BLaER1 (cell line): ENCODE measurements around the gene DCAF4.

Source experiments
- H3K27ac ChIP-seq: shearing (Covaris generic); formaldehyde crosslinking; 2 replicates; pipeline ENCODE4 v1.8.1; 2022
- H3K27me3 ChIP-seq: shearing (Covaris generic); formaldehyde crosslinking; 2 replicates; pipeline ENCODE4 v1.8.1; 2022
- H3K36me3 ChIP-seq: shearing (Covaris generic); formaldehyde crosslinking; 2 replicates; pipeline ENCODE4 v1.8.1; 2022
- H3K4me1 ChIP-seq: shearing (Covaris generic); formaldehyde crosslinking; 2 replicates; pipeline ENCODE4 v1.8.1; 2022
- H3K4me2 ChIP-seq: shearing (Covaris generic); formaldehyde crosslinking; 2 replicates; pipeline ENCODE4 v1.8.1; 2022
- H3K4me3 ChIP-seq: shearing (Covaris generic); formaldehyde crosslinking; 2 replicates; pipeline ENCODE4 v1.8.1; 2022
- H3K9ac ChIP-seq: shearing (Covaris generic); formaldehyde crosslinking; 2 replicates; pipeline ENCODE4 v1.8.1; 2022
- H3K9me3 ChIP-seq: shearing (Covaris generic); formaldehyde crosslinking; 2 replicates; pipeline ENCODE4 v1.8.1; 2022
- H4K20me1 ChIP-seq: shearing (Covaris generic); formaldehyde crosslinking; 2 replicates; pipeline ENCODE4 v1.8.1; 2022
- Cebpa-rat ChIP-seq: shearing (Covaris generic); IDR thresholded peaks from 2 replicates; pipeline ENCODE4 v1.8.1; 2022

The DCAF4 gene

GRCh38 chr14:72926292-72927028 is at the start of gene DCAF4:
Gene DCAF4, plus strand, starts transcription at chr14:72926464. Its CDS starts 11,515 bp downstream, at chr14:72937979.
- Histone ChIP-seq H3K27me3 (no peaks in the 10 kb centered on the region), H3K9me3 (peaks cover 7% of the 10 kb centered on the region; the same call in 1 of the 2 replicates), H3K36me3 (peaks cover 20% of the 10 kb centered on the region), H3K9ac (peak within 1 kb of the TSS; percentile 84), H3K4me3 (peak within 1 kb of the TSS; percentile 81), H3K4me1 (peaks cover 18% of the 10 kb centered on the region), H3K4me2 (peak within 1 kb of the TSS; percentile 88), H4K20me1 (peaks cover 29% of the 10 kb centered on the region), H3K27ac (peak within 1 kb of the TSS; percentile 76)
- no peak for TF ChIP-seq Cebpa-rat

- no peaks in the 10 kb centered on the region for H4K20me1 ChIP-seq
- no peak overlapping the region for H3K27ac ChIP-seq
- no peaks in the 10 kb centered on the region for H3K4me1 ChIP-seq
- H3K4me2 ChIP-seq, result no peak overlapping the region
- peaks cover 7% of the 10 kb centered on the region for H3K9me3 ChIP-seq
- no peaks in the 10 kb centered on the region for H3K27me3 ChIP-seq
- TF ChIP-seq Cebpa-rat, result no peak
- H3K9ac ChIP-seq, result no peak overlapping the region
- no peak overlapping the region for H3K4me3 ChIP-seq
- H3K36me3 ChIP-seq, result no peaks in the 10 kb centered on the region
Measured at GRCh38 chr14:72876710-72877063, 49.6 kb upstream of the DCAF4 start.

- Histone ChIP-seq H3K27ac (no peak overlapping the region), H3K4me3 (no peak overlapping the region), H3K27me3 (no peaks in the 10 kb centered on the region), H3K36me3 (no peaks in the 10 kb centered on the region), H4K20me1 (no peaks in the 10 kb centered on the region), H3K9ac (no peak overlapping the region), H3K9me3 (no peaks in the 10 kb centered on the region; the same call in 1 of the 2 replicates), H3K4me2 (no peak overlapping the region), H3K4me1 (no peaks in the 10 kb centered on the region)
- no peak for TF ChIP-seq Cebpa-rat
Measured at GRCh38 chr14:72878746-72879145, 47.5 kb upstream of the DCAF4 start.

GRCh38 chr14:72879431-72879830 is 46.8 kb upstream of the DCAF4 start:
- Histone ChIP-seq H3K4me1 (no peaks in the 10 kb centered on the region), H4K20me1 (no peaks in the 10 kb centered on the region), H3K4me3 (no peak overlapping the region), H3K9ac (no peak overlapping the region), H3K27ac (no peak overlapping the region), H3K36me3 (no peaks in the 10 kb centered on the region), H3K27me3 (no peaks in the 10 kb centered on the region), H3K4me2 (no peak overlapping the region), H3K9me3 (no peaks in the 10 kb centered on the region)
- no peak for TF ChIP-seq Cebpa-rat

GRCh38 chr14:72880164-72880563 is 46.1 kb upstream of the DCAF4 start:
- Histone ChIP-seq H3K27ac (no peak overlapping the region), H3K4me1 (no peaks in the 10 kb centered on the region), H3K27me3 (no peaks in the 10 kb centered on the region), H3K36me3 (no peaks in the 10 kb centered on the region), H3K4me2 (no peak overlapping the region), H4K20me1 (no peaks in the 10 kb centered on the region), H3K9me3 (no peaks in the 10 kb centered on the region), H3K4me3 (no peak overlapping the region), H3K9ac (no peak overlapping the region)
- no peak for TF ChIP-seq Cebpa-rat

- Histone ChIP-seq H3K4me3 (no peak overlapping the region), H3K9ac (no peak overlapping the region), H3K4me2 (no peak overlapping the region), H3K27ac (no peak overlapping the region), H4K20me1 (no peaks in the 10 kb centered on the region), H3K27me3 (no peaks in the 10 kb centered on the region), H3K4me1 (no peaks in the 10 kb centered on the region), H3K9me3 (no peaks in the 10 kb centered on the region), H3K36me3 (no peaks in the 10 kb centered on the region)
- TF ChIP-seq Cebpa-rat, result no peak
Measured at GRCh38 chr14:72880820-72881219, 45.4 kb upstream of the DCAF4 start.

- no peak overlapping the region for H3K27ac ChIP-seq
- TF ChIP-seq Cebpa-rat, result no peak
- no peaks in the 10 kb centered on the region for H3K4me1 ChIP-seq
Measured at GRCh38 chr14:72881543-72881942, 44.7 kb upstream of the DCAF4 start.

GRCh38 chr14:72882047-72882446 is 44.2 kb upstream of the DCAF4 start:
- Histone ChIP-seq H3K9me3 (no peaks in the 10 kb centered on the region), H3K4me1 (no peaks in the 10 kb centered on the region), H3K4me3 (no peak overlapping the region), H3K4me2 (no peak overlapping the region), H3K36me3 (no peaks in the 10 kb centered on the region), H4K20me1 (no peaks in the 10 kb centered on the region), H3K27ac (no peak overlapping the region), H3K9ac (no peak overlapping the region), H3K27me3 (no peaks in the 10 kb centered on the region)
- no peak for TF ChIP-seq Cebpa-rat

More at GRCh38 chr14:72881543-72881942, 44.7 kb upstream of the DCAF4 start:
- Histone ChIP-seq H3K4me2 (no peak overlapping the region), H4K20me1 (no peaks in the 10 kb centered on the region), H3K27me3 (no peaks in the 10 kb centered on the region), H3K9me3 (no peaks in the 10 kb centered on the region), H3K9ac (no peak overlapping the region), H3K4me3 (no peak overlapping the region), H3K36me3 (no peaks in the 10 kb centered on the region)

GRCh38 chr14:72882463-72882862 is 43.8 kb upstream of the DCAF4 start:
- no peak overlapping the region for H3K4me2 ChIP-seq
- H3K36me3 ChIP-seq, result no peaks in the 10 kb centered on the region
- no peaks in the 10 kb centered on the region for H4K20me1 ChIP-seq
- H3K9ac ChIP-seq, result no peak overlapping the region
- no peak overlapping the region for H3K4me3 ChIP-seq
- H3K9me3 ChIP-seq, result no peaks in the 10 kb centered on the region
- no peaks in the 10 kb centered on the region for H3K27me3 ChIP-seq
- H3K27ac ChIP-seq, result no peak overlapping the region
- no peaks in the 10 kb centered on the region for H3K4me1 ChIP-seq
- TF ChIP-seq Cebpa-rat, result no peak

- no peak for TF ChIP-seq Cebpa-rat
- 0 out of 2 replicates have a peak, but pooled peaks cover 3% of the 10 kb centered on the region for H3K4me1 ChIP-seq
- no peak overlapping the region for H3K9ac ChIP-seq
- H3K4me3 ChIP-seq, result no peak overlapping the region
- no peaks in the 10 kb centered on the region; the same call in 1 of the 2 replicates for H3K27me3 ChIP-seq
- H4K20me1 ChIP-seq, result no peaks in the 10 kb centered on the region
- H3K27ac ChIP-seq, result no peak overlapping the region
- no peaks in the 10 kb centered on the region for H3K9me3 ChIP-seq
- H3K36me3 ChIP-seq, result no peaks in the 10 kb centered on the region
- H3K4me2 ChIP-seq, result no peak overlapping the region
Measured at GRCh38 chr14:72883109-72883508, 43.2 kb upstream of the DCAF4 start.

GRCh38 chr14:72883961-72884360 is 42.3 kb upstream of the DCAF4 start:
- no peak overlapping the region for H3K4me3 ChIP-seq
- no peak for TF ChIP-seq Cebpa-rat
- H3K27me3 ChIP-seq, result peaks cover 7% of the 10 kb centered on the region
- no peak overlapping the region for H3K4me2 ChIP-seq
- no peak overlapping the region for H3K27ac ChIP-seq
- H3K9me3 ChIP-seq, result no peaks in the 10 kb centered on the region
- H3K36me3 ChIP-seq, result no peaks in the 10 kb centered on the region
- H3K4me1 ChIP-seq, result 0 out of 2 replicates have a peak, but pooled peaks cover 9% of the 10 kb centered on the region
- no peak overlapping the region for H3K9ac ChIP-seq
- no peaks in the 10 kb centered on the region for H4K20me1 ChIP-seq
